GM23248 (cell line): ENCODE data around the gene ADAT3. TPM values are rescaled to one million over a fixed set of nuclear protein-coding genes. Genes with fewer than 3 reads are reported as not detected.

Experiments used
- DNase-seq: peaks from one replicate; pipeline ENCODE4 v3.0.0-alpha.2; 2015
- H2AFZ ChIP-seq: fragments of 200-600 bp; sonication (generic); 2 replicates; pipeline ENCODE4 v1.6.1; 2016; ENCODE audit warnings: antibody characterized with exemption
- H3F3A ChIP-seq: fragments of 200-600 bp; sonication (generic); 2 replicates; pipeline ENCODE4 v1.6.1; 2016; ENCODE audit warnings: mild to moderate bottlenecking, antibody characterized with exemption, mixed run types; ENCODE audit not compliant: insufficient read depth
- H3K27ac ChIP-seq: fragments of 200-600 bp; sonication (generic); 2 replicates; pipeline ENCODE4 v1.5.1; 2016; ENCODE audit warnings: mild to moderate bottlenecking
- H3K27me3 ChIP-seq: fragments of 200-600 bp; sonication (generic); replicated peaks from 2 replicates; pipeline ENCODE4 v1.6.1; 2016; ENCODE audit warnings: mild to moderate bottlenecking; ENCODE audit not compliant: insufficient read depth
- H3K36me3 ChIP-seq: fragments of 200-600 bp; sonication (generic); 2 replicates; pipeline ENCODE4 v1.6.1; 2016; ENCODE audit warnings: low read depth, mild to moderate bottlenecking
- H3K4me1 ChIP-seq: fragments of 200-600 bp; sonication (generic); 2 replicates; pipeline ENCODE4 v1.6.1; 2016; ENCODE audit warnings: mild to moderate bottlenecking; ENCODE audit not compliant: insufficient read depth
- H3K4me2 ChIP-seq: fragments of 200-600 bp; sonication (generic); one replicate; pipeline ENCODE4 v1.6.1; 2016; ENCODE audit warnings: mild to moderate bottlenecking; ENCODE audit not compliant: unreplicated experiment
- H3K4me3 ChIP-seq: fragments of 200-600 bp; sonication (generic); 2 replicates; pipeline ENCODE4 v1.5.1; 2016; ENCODE audit warnings: mild to moderate bottlenecking
- H3K79me2 ChIP-seq: fragments of 200-600 bp; sonication (generic); 2 replicates; pipeline ENCODE4 v1.6.1; 2016; ENCODE audit warnings: mild to moderate bottlenecking; ENCODE audit not compliant: insufficient read depth
- H3K9ac ChIP-seq: fragments of 200-600 bp; sonication (generic); 2 replicates; pipeline ENCODE4 v1.6.1; 2016; ENCODE audit warnings: mild to moderate bottlenecking
- H3K9me2 ChIP-seq: fragments of 200-600 bp; sonication (generic); 2 replicates; pipeline ENCODE4 v1.6.1; 2016; ENCODE audit warnings: mixed run types, mild to moderate bottlenecking, moderate library complexity; ENCODE audit not compliant: insufficient read depth
- H3K9me3 ChIP-seq: fragments of 200-600 bp; sonication (generic); one replicate; pipeline ENCODE4 v1.6.1; 2017; ENCODE audit warnings: low read depth
- H4K20me1 ChIP-seq: fragments of 200-600 bp; sonication (generic); 2 replicates; pipeline ENCODE4 v1.6.0; 2016; ENCODE audit not compliant: insufficient read depth
- EZH2 ChIP-seq: fragments of 200-600 bp; sonication (generic); IDR thresholded peaks from 2 replicates; pipeline ENCODE4 v1.6.1; 2018; ENCODE audit warnings: antibody characterized with exemption, mild to moderate bottlenecking; ENCODE audit not compliant: insufficient read depth, poor library complexity, severe bottlenecking
- EZH2phosphoT487 ChIP-seq: fragments of 200-600 bp; sonication (generic); IDR thresholded peaks from 2 replicates; pipeline ENCODE4 v1.6.1; 2018; ENCODE audit warnings: antibody characterized with exemption, moderate library complexity, mild to moderate bottlenecking, low read depth; ENCODE audit not compliant: insufficient read depth
- WGBS, 2 experiments: methylation state at CpG; one replicate each; pipeline ENCODE4 v1.1.6; 2015 to 2017; ENCODE audit warnings: low lambda C conversion rate in 2 of 2, low coverage in 1 of 2; ENCODE audit errors: missing lambda C conversion rate in 2 of 2; 5-methylcytosine and 5-hydroxymethylcytosine counted together
- in situ Hi-C: fragments of 300-500 bp; cut with MboI; formaldehyde crosslinking; loops from 2 replicates; pipeline ENCODE4 v1.15.0; 2020
- polyA plus RNA-seq: library from polyadenylated mRNA; unstranded; fragments of >200 nt; fragmentation: Nextera tagmentation; extraction: Ambion mirVana; gene quantifications from 2 replicates; pipeline ENCODE4 v1.2.1, GENCODE V29; 2016
- total RNA-seq: library from RNA; depleted of rRNA; stranded (reverse); fragments of >200 nt; shearing (Covaris generic); gene quantifications from 2 replicates; pipeline ENCODE4 v1.2.3, GENCODE V29; 2014

The ADAT3 gene
- total and polyA plus RNA-seq, 2 experiments from 2014 or later = 0.22 to 3.2 TPM

GRCh38 chr19:1866693-1867348, 38.4 kb upstream of the ADAT3 start:
- H3K9me2 ChIP-seq = no peaks in the 10 kb centered on the region
- 82% methylated on average over 8 of the region's 8 CpGs for WGBS, 2 experiments
- H2AFZ ChIP-seq = no peak overlapping the region
- TF ChIP-seq EZH2 = no peak
- TF ChIP-seq EZH2phosphoT487 = no peak
- no peaks in the 10 kb centered on the region for H3K27me3 ChIP-seq
- in situ Hi-C loops = no loop called here
- no peak overlapping the region for H3K9ac ChIP-seq
- H4K20me1 ChIP-seq = no peaks in the 10 kb centered on the region
- H3K4me1 ChIP-seq = no peaks in the 10 kb centered on the region
- peaks cover 52% of the 10 kb centered on the region for H3K79me2 ChIP-seq
- H3K9me3 ChIP-seq = no peaks in the 10 kb centered on the region
- H3F3A ChIP-seq = no peaks in the 10 kb centered on the region
- no peak overlapping the region for H3K27ac ChIP-seq
- no peak overlapping the region for H3K4me3 ChIP-seq
- no peaks in the 10 kb centered on the region for H3K36me3 ChIP-seq
- H3K4me2 ChIP-seq = no peak overlapping the region
- no peak for DNase-seq

DNA sequence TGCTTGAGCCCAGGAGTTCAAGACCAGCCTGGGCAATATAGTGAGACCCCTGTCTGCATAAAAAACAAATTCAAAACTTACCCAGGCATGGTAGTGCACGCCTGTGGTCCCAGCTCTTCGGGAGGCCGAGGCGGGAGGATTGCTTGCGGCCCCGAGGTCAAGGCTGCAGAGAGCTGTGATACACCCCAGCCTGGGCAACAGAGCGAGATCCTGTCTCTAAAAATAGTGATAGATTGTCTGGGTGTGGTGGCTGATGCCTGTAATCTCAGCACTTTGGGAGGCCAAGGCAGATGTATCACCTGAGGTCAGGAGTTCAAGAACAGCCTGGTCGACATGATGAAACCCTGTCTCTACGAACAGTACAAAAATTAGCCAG, 37.9 kb upstream of the ADAT3 start:
- no peak overlapping the region for H2AFZ ChIP-seq
- peaks cover 52% of the 10 kb centered on the region for H3K79me2 ChIP-seq
- in situ Hi-C loops = no loop called here
- H3K4me3 ChIP-seq = no peak overlapping the region
- no peaks in the 10 kb centered on the region for H3F3A ChIP-seq
- no peaks in the 10 kb centered on the region for H4K20me1 ChIP-seq
- H3K4me2 ChIP-seq = no peak overlapping the region
- no peaks in the 10 kb centered on the region for H3K36me3 ChIP-seq
- H3K9me3 ChIP-seq = no peaks in the 10 kb centered on the region
- H3K9me2 ChIP-seq = no peaks in the 10 kb centered on the region
- no peak overlapping the region for H3K9ac ChIP-seq
- no peaks in the 10 kb centered on the region for H3K4me1 ChIP-seq
- no peaks in the 10 kb centered on the region for H3K27me3 ChIP-seq
- 86 to 92% methylated on average over 9 of the region's 9 CpGs for WGBS, 2 experiments
- DNase-seq = no peak
- no peak overlapping the region for H3K27ac ChIP-seq
- TF ChIP-seq EZH2 (no peak), EZH2phosphoT487 (no peak)

GRCh38 chr19:1868971-1869370, 36.2 kb upstream of the ADAT3 start:
- no peak for DNase-seq
- peaks cover 2% of the 10 kb centered on the region; the same call in 1 of the 2 replicates for H3F3A ChIP-seq
- no peak overlapping the region for H3K27ac ChIP-seq
- H3K4me3 ChIP-seq = no peak overlapping the region
- H3K4me2 ChIP-seq = no peak overlapping the region
- no peak overlapping the region for H3K9ac ChIP-seq
- no peak overlapping the region for H2AFZ ChIP-seq
- 81 to 84% methylated on average over 7 of the region's 7 CpGs for WGBS, 2 experiments
- H3K4me1 ChIP-seq = peaks cover 7% of the 10 kb centered on the region
- no peaks in the 10 kb centered on the region for H3K9me3 ChIP-seq
- no peaks in the 10 kb centered on the region for H4K20me1 ChIP-seq
- no peaks in the 10 kb centered on the region for H3K36me3 ChIP-seq
- in situ Hi-C loops = no loop called here
- TF ChIP-seq EZH2 = no peak
- TF ChIP-seq EZH2phosphoT487 = no peak
- H3K9me2 ChIP-seq = no peaks in the 10 kb centered on the region
- peaks cover 65% of the 10 kb centered on the region for H3K79me2 ChIP-seq
- no peaks in the 10 kb centered on the region for H3K27me3 ChIP-seq

DNA sequence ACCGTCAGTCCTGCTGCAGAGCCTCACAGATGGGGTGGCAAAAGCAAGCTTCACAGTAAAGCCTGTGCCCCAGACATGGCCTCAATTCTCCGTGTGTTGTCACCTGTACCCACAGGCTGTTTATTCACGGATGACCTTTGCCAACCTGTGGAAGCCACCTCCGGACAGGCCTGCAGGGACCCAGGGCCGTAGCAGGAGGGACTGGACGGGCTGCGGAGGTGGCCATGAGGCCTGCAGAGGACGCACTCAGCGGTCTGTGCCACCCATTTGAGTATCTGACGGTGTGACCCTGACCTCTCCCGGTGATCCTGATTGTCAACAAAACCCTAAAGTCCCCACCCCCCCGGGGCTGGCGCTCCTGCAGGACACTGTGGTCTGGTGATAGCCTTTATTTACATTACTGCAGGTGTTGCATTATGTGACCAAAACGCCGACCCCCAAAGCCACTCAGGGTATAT, 34.0 kb upstream of the ADAT3 start:
- no peak overlapping the region for H3K4me2 ChIP-seq
- H3K27ac ChIP-seq = no peak overlapping the region
- no peak overlapping the region for H2AFZ ChIP-seq
- peaks cover 80% of the 10 kb centered on the region for H3K79me2 ChIP-seq
- WGBS, 2 experiments = 90 to 92% methylated on average over 15 of the region's 15 CpGs
- H3F3A ChIP-seq = peaks cover 17% of the 10 kb centered on the region
- H3K9ac ChIP-seq = no peak overlapping the region
- in situ Hi-C loops = no loop called here
- TF ChIP-seq EZH2phosphoT487 (no peak), EZH2 (no peak)
- H3K4me3 ChIP-seq = no peak overlapping the region
- no peak for DNase-seq
- H3K36me3 ChIP-seq = no peaks in the 10 kb centered on the region
- H4K20me1 ChIP-seq = no peaks in the 10 kb centered on the region
- no peaks in the 10 kb centered on the region for H3K9me3 ChIP-seq
- H3K9me2 ChIP-seq = no peaks in the 10 kb centered on the region
- no peaks in the 10 kb centered on the region for H3K27me3 ChIP-seq
- peaks cover 12% of the 10 kb centered on the region for H3K4me1 ChIP-seq
